Lung (tissue), 12 donors: ENCODE data around the gene ELOF1. TPM values are rescaled to one million over a fixed set of nuclear protein-coding genes. Genes with fewer than 3 reads are reported as not detected.
A peak's percentile ranks its signal among the peaks of the same experiment; 100 is the strongest.
"Not testable (repeated sequence)": the region's sequence is repeated elsewhere in the genome, so short reads cannot be mapped to it uniquely, and the experiment has no call there.

ENCODE experiments used
- ATAC-seq: fragments of 200-7000 bp; cut with Tn5 transposase; one replicate; pipeline ENCODE4 v1.9.1; 2020; ENCODE audit warnings: moderate number of reproducible peaks; ENCODE audit not compliant: insufficient read depth, low FRiP score
- DNase-seq, 3 donors: peaks; one replicate each; pipeline ENCODE4 v3.0.0-alpha.2; 2013 to 2017
- H3K27ac ChIP-seq, 2 donors: one replicate each; pipeline ENCODE4 v1.5.1; 2013; ENCODE audit warnings: mild to moderate bottlenecking in 2 of 2, moderate library complexity in 2 of 2, control low read depth in 1 of 2, inconsistent platforms in 1 of 2, low read depth in 1 of 2, low read length in 1 of 2
- H3K27me3 ChIP-seq, 3 donors: one replicate each; pipeline ENCODE4 v1.5.1; 2013; ENCODE audit warnings: low read length in 2 of 3; ENCODE audit not compliant: control insufficient read depth in 3 of 3, insufficient read depth in 3 of 3
- H3K36me3 ChIP-seq, 4 donors: one replicate each; pipeline ENCODE4 v1.5.1; 2013; ENCODE audit warnings: low read length in 4 of 4, mild to moderate bottlenecking in 1 of 4, moderate library complexity in 1 of 4; ENCODE audit not compliant: control insufficient read depth in 4 of 4, insufficient read depth in 4 of 4
- H3K4me1 ChIP-seq, 5 donors: one replicate each; pipeline ENCODE4 v1.5.1; 2013; ENCODE audit warnings: low read length in 5 of 5, mild to moderate bottlenecking in 2 of 5, moderate library complexity in 1 of 5; ENCODE audit not compliant: control insufficient read depth in 5 of 5, insufficient read depth in 5 of 5
- H3K4me3 ChIP-seq: one replicate; pipeline ENCODE4 v1.5.1; 2013; ENCODE audit warnings: mild to moderate bottlenecking, control low read depth, moderate library complexity
- H3K9ac ChIP-seq, 2 donors: one replicate each; pipeline ENCODE4 v1.5.1; 2013; ENCODE audit warnings: low read length in 2 of 2, control low read depth in 1 of 2; ENCODE audit not compliant: insufficient read depth in 1 of 2
- H3K9me3 ChIP-seq, 4 donors: one replicate each; pipeline ENCODE4 v1.5.1; 2013; ENCODE audit warnings: low read length in 3 of 4, mild to moderate bottlenecking in 1 of 4, moderate library complexity in 1 of 4; ENCODE audit not compliant: control insufficient read depth in 4 of 4, insufficient read depth in 3 of 4
- CTCF ChIP-seq: IDR thresholded peaks from 2 replicates; pipeline ENCODE4 v1.5.1; 2012; ENCODE audit warnings: mild to moderate bottlenecking; ENCODE audit errors: control extremely low read depth, extremely low read depth
- WGBS, 2 donors: extraction: QIAGEN DNeasy Blood & Tissue Kit; methylation state at CpG; one replicate each; pipeline ENCODE4 v1.1.7; 2013; 5-methylcytosine and 5-hydroxymethylcytosine counted together
- polyA plus RNA-seq, 2 donors: library from polyadenylated mRNA; stranded (reverse); fragments of 200-250 nt; gene quantifications; one replicate each; pipeline ENCODE4 v1.2.1, GENCODE V29; 2013
- total RNA-seq, 2 donors: library from RNA; depleted of rRNA in 1 of 2; stranded (reverse); fragments of >200 nt in 1 of 2; gene quantifications; one replicate each; pipeline ENCODE4 v1.2.1, GENCODE V29; 2014 to 2021
- donor health status: control.
- donor health status: control.
- donor health status: Bipolar disorder and iron deficiency.
- donor health status: healthy.
- donor health status: DM: yes; HTN: yes; CAD: no.

The ELOF1 gene
- total and polyA plus RNA-seq, 4 donors: 19.2 to 82.8 (median 60.5) TPM

DNA sequence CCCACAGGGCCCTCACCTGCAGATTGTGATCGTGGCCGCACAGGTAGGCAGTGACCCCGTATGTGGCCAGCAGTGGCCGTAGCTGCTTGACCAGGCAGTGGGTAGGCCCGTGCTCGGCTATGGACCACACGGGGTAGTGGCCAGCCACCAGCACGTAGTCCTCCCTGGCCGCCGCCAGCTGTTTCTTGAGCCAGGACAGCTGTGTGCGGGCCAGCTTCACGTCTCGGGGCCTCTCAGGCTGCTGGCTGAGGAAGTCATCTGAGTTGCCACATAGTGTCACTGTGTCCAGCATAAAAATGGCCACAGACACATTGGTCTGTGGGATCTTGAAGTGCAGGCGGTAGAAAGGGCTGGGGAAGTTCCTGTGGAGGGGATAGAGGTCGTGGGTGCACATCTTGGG is 17.2 kb upstream of the ELOF1 start:
- ATAC-seq (no peak), DNase-seq (peak in 2 of 3 donors; percentile 33 to 35)
- peaks cover 0 to 6% (median 0%) of the 10 kb centered on the region in 3 donors for H3K27me3 ChIP-seq
- WGBS, 2 donors: 72 to 77% methylated on average over 15 of the region's 15 CpGs
- peak overlapping the region in 1 of 2 donors; percentile 23 for H3K27ac ChIP-seq
- peaks cover 0 to 12% (median 11%) of the 10 kb centered on the region in 5 donors for H3K4me1 ChIP-seq
- H3K9ac ChIP-seq: no peak overlapping the region
- no peaks in the 10 kb centered on the region for H3K9me3 ChIP-seq
- H3K4me3 ChIP-seq: no peak overlapping the region
- no peak for TF ChIP-seq CTCF
- H3K36me3 ChIP-seq: no peaks in the 10 kb centered on the region

- TF ChIP-seq CTCF: no peak
- H3K4me3 ChIP-seq: no peak overlapping the region
- no peaks in the 10 kb centered on the region for H3K9me3 ChIP-seq
- no peak overlapping the region for H3K9ac ChIP-seq
- H3K36me3 ChIP-seq: no peaks in the 10 kb centered on the region
- peaks cover 0 to 11% (median 7%) of the 10 kb centered on the region in 5 donors for H3K4me1 ChIP-seq
- H3K27me3 ChIP-seq: peaks cover 0 to 4% (median 0%) of the 10 kb centered on the region in 3 donors
- 77 to 79% methylated on average over 9 of the region's 9 CpGs for WGBS, 2 donors
- no peak overlapping the region for H3K27ac ChIP-seq
- DNase-seq: no peak
- no peak for ATAC-seq
These were observed 15.7 kb upstream of the ELOF1 start for GRCh38 chr19:11574689-11575088.

- not testable (repeated sequence) for H3K27ac ChIP-seq, ATAC-seq, H3K36me3 ChIP-seq, H3K4me3 ChIP-seq, DNase-seq, H3K27me3 ChIP-seq, H3K9ac ChIP-seq, H3K9me3 ChIP-seq
- H3K4me1 ChIP-seq: peaks cover 0 to 11% (median 7%) of the 10 kb centered on the region in 5 donors
- 86 to 94% methylated on average over 4 of the region's 4 CpGs for WGBS, 2 donors
These were observed 14.7 kb upstream of the ELOF1 start for GRCh38 chr19:11573763-11574162.

DNA sequence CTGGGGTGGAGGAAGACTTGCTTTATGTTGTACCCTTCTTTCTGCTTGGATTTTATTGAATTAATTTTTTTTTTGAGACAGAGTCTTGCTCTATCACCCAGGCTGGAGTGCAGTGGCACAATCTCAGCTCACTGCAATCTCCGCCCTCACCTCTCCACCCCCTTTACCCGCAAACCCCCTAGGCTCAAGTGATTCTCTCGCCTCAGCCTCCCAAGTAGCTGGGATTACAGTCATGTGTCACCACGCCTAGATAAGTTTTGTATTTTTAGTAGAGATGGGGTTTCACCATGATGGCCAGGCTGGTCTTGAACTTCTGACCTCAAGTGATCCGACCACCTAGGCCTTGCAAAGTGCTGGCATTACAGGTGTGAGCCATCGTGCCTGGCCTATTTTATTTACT is 14.3 kb upstream of the ELOF1 start:
- H3K9ac ChIP-seq, H3K9me3 ChIP-seq, H3K27ac ChIP-seq, H3K4me3 ChIP-seq, DNase-seq, H3K27me3 ChIP-seq, H3K4me1 ChIP-seq, H3K36me3 ChIP-seq, ATAC-seq: not testable (repeated sequence)
- 77 to 83% methylated on average over 6 of the region's 6 CpGs for whole genome bisulfite sequencing, 2 donors
